Neural progenitor cell (in vitro differentiated cells): Measurements from ENCODE around the gene METTL9. TPM values are rescaled to one million over a fixed set of nuclear protein-coding genes. Genes with fewer than 3 reads are reported as not detected.
"Not testable (repeated sequence)": the region's sequence is repeated elsewhere in the genome, so short reads cannot be mapped to it uniquely, and the experiment has no call there.

Experiments
- DNase-seq: peaks from one replicate; pipeline ENCODE4 v3.0.0-alpha.2; 2016; ENCODE audit warnings: low spot score
- H2AFZ ChIP-seq: fragments of 200-600 bp; sonication (generic); replicated peaks from 2 replicates; pipeline ENCODE4 v1.6.1; 2016; ENCODE audit warnings: antibody characterized with exemption
- H3F3A ChIP-seq: fragments of 200-600 bp; sonication (generic); 2 replicates; pipeline ENCODE4 v1.6.1; 2016; ENCODE audit warnings: antibody characterized with exemption, low read depth
- H3K27ac ChIP-seq: fragments of 200-600 bp; sonication (generic); 2 replicates; pipeline ENCODE4 v1.5.1; 2016; ENCODE audit warnings: mild to moderate bottlenecking
- H3K27me3 ChIP-seq: fragments of 200-600 bp; sonication (generic); 2 replicates; pipeline ENCODE4 v1.6.1; 2016; ENCODE audit warnings: mild to moderate bottlenecking, moderate library complexity
- H3K36me3 ChIP-seq: fragments of 200-600 bp; sonication (generic); 2 replicates; pipeline ENCODE4 v1.5.1; 2016
- H3K4me1 ChIP-seq: fragments of 200-600 bp; sonication (generic); 2 replicates; pipeline ENCODE4 v1.6.1; 2016; ENCODE audit warnings: mixed run types
- H3K4me2 ChIP-seq: fragments of 200-600 bp; sonication (generic); 2 replicates; pipeline ENCODE4 v1.6.1; 2016
- H3K4me3 ChIP-seq: fragments of 200-600 bp; sonication (generic); 2 replicates; pipeline ENCODE4 v1.5.1; 2016
- H3K79me2 ChIP-seq: fragments of 200-600 bp; sonication (generic); 2 replicates; pipeline ENCODE4 v1.6.1; 2016; ENCODE audit warnings: low read depth
- H3K9ac ChIP-seq: fragments of 200-600 bp; sonication (generic); 2 replicates; pipeline ENCODE4 v1.6.1; 2016
- H3K9me3 ChIP-seq: fragments of 200-600 bp; sonication (generic); 2 replicates; pipeline ENCODE4 v1.5.1; 2016; ENCODE audit warnings: low read depth
- H4K20me1 ChIP-seq: fragments of 200-600 bp; sonication (generic); 2 replicates; pipeline ENCODE4 v1.6.1; 2016; ENCODE audit warnings: low read depth
- H3K27ac Mint-ChIP-seq: 3 replicates; pipeline ENCODE4 v1.8.0; 2021; ENCODE audit warnings: mixed read lengths
- H3K27me3 Mint-ChIP-seq: 2 replicates; pipeline ENCODE4 v1.8.0; 2022; ENCODE audit warnings: low read depth, mild to moderate bottlenecking, inconsistent platforms, moderate library complexity, mixed read lengths; ENCODE audit not compliant: insufficient read depth
- H3K36me3 Mint-ChIP-seq: 3 replicates; pipeline ENCODE4 v1.8.0; 2021; ENCODE audit warnings: mixed read lengths
- H3K4me1 Mint-ChIP-seq: 3 replicates; pipeline ENCODE4 v1.8.0; 2021; ENCODE audit warnings: mixed read lengths
- H3K4me3 Mint-ChIP-seq: 3 replicates; pipeline ENCODE4 v1.8.0; 2021; ENCODE audit warnings: mild to moderate bottlenecking, moderate library complexity, mixed read lengths
- H3K9me3 Mint-ChIP-seq: 3 replicates; pipeline ENCODE4 v1.8.0; 2020; ENCODE audit warnings: mixed read lengths
- EZH2 ChIP-seq: fragments of 200-600 bp; sonication (generic); IDR thresholded peaks from 2 replicates; pipeline ENCODE4 v1.6.1; 2017; ENCODE audit warnings: antibody characterized with exemption, mild to moderate bottlenecking, moderate library complexity
- EZH2phosphoT487 ChIP-seq: fragments of 200-600 bp; sonication (generic); IDR thresholded peaks from 2 replicates; pipeline ENCODE4 v1.6.1; 2017; ENCODE audit warnings: antibody characterized with exemption
- total RNA-seq: library from RNA; depleted of rRNA; stranded (reverse); fragments of >200 nt; gene quantifications from 2 replicates; pipeline ENCODE4 v1.2.3, GENCODE V29; 2015; ENCODE audit warnings: low replicate concordance
- TF ChIP-seq, protein P1 (sequence below): fragments of 200-600 bp; sonication (generic); IDR thresholded peaks from 2 replicates; pipeline ENCODE4 v1.5.1; 2017; ENCODE audit warnings: antibody characterized with exemption, mild to moderate bottlenecking

The METTL9 gene
- total RNA-seq, 1 donor from 2014 or later = 329 TPM

DNA sequence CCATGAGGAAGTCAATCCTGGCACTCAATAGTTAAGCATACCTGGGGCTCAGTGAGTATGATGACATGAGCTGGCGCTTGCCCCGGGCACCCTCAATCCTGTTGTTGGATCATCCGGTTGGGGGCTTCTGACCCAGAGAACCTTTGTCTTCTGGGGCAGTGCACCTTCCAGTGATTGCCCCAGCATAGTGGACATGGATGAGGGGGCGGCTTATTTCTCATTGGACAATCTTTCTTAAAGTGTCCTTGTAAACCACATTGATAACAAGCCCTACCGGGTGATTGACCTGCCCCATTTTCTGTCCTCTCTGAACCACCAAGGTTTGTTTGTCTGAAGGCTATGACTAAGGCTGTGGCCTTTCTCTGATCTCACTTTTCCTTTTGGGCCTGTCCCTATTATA lies 34.8 kb downstream of the METTL9 start:
- Histone ChIP-seq H3K27me3 (no peaks in the 10 kb centered on the region), H3K9ac (no peak overlapping the region), H2AFZ (no peak overlapping the region), H3F3A (no peaks in the 10 kb centered on the region), H3K4me3 (no peak overlapping the region), H3K27ac (no peak overlapping the region), H3K36me3 (no peaks in the 10 kb centered on the region), H3K79me2 (no peaks in the 10 kb centered on the region), H3K4me1 (no peaks in the 10 kb centered on the region), H3K4me2 (no peak overlapping the region), H4K20me1 (no peaks in the 10 kb centered on the region), H3K9me3 (no peaks in the 10 kb centered on the region)
- H3K9me3 Mint-ChIP-seq = no peaks in the 10 kb centered on the region
- H3K36me3 Mint-ChIP-seq = peaks cover 20% of the 10 kb centered on the region
- H3K4me3 Mint-ChIP-seq = no peak overlapping the region
- DNase-seq = no peak
- peaks cover 10% of the 10 kb centered on the region for H3K4me1 Mint-ChIP-seq
- H3K27ac Mint-ChIP-seq = no peak overlapping the region
- H3K27me3 Mint-ChIP-seq = peaks cover 6% of the 10 kb centered on the region
- TF ChIP-seq EZH2 (no peak), EZH2phosphoT487 (no peak)
- TF ChIP-seq, protein P1, sequence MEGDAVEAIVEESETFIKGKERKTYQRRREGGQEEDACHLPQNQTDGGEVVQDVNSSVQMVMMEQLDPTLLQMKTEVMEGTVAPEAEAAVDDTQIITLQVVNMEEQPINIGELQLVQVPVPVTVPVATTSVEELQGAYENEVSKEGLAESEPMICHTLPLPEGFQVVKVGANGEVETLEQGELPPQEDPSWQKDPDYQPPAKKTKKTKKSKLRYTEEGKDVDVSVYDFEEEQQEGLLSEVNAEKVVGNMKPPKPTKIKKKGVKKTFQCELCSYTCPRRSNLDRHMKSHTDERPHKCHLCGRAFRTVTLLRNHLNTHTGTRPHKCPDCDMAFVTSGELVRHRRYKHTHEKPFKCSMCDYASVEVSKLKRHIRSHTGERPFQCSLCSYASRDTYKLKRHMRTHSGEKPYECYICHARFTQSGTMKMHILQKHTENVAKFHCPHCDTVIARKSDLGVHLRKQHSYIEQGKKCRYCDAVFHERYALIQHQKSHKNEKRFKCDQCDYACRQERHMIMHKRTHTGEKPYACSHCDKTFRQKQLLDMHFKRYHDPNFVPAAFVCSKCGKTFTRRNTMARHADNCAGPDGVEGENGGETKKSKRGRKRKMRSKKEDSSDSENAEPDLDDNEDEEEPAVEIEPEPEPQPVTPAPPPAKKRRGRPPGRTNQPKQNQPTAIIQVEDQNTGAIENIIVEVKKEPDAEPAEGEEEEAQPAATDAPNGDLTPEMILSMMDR = no peak

DNA sequence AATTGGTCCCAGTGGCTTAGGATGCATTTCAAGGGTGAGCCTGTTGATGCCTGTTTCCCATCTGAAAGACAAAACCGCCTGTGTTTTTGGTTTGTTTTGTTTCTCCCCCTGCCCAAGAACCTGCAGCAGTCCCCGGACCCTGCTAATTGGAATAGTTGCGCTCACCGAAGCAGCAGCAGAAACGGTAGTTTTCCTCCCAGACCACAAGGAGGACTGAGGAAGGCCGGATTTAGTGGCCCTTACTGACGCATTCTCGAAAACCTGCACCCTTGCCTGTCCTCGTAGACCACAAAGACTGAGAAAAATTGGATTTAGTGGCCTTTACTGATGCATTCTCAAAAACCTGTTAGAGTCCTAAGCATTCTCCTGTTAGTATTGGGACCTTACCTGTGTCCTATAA lies 36.3 kb downstream of the METTL9 start:
- H3K27ac Mint-ChIP-seq, H2AFZ ChIP-seq: not testable (repeated sequence)

DNA sequence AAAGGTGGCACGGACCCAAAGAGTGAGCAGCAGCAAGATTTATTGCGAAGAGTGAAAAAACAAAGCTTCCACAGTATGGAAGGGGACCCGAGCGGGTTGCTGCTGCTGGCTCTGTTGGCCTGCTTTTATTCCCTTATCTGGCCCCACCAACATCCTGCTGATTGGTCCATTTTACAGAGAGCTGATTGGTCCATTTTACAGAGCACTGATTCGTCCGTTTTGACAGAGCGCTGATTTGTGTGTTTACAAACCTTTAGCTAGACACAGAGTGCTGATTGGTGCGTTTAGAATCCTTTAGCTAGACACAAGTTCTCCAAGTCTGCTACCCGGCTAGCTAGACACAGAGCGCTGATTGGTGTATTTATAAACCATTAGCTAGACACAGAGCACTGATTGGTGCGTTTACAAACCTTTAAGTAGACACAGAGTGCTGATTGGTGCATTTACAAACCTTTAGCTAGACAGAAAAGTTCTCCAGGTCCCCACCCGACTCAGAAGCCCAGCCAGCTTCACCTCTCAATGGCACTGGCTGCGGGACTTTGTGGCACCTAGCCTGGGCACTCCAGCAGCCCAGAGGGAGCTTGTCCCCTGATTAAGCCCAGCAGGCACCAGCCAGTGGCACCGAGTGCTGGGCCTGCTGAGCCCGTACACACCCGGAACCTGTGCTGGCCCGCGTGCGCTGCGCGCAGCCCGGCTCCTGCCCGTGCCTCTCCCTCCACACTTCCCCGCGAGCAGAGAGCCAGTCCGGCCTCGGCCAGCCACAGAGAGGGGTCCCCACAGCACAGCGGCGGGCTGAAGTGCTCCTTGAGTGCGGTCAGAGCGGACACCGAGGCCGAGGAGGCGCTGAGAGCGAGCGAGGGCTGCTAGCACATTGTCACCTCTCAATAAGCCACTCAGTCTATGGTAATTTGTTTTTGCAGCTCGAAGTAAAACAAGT lies 37.9 kb downstream of the METTL9 start:
- H4K20me1 ChIP-seq = no peaks in the 10 kb centered on the region
- no peaks in the 10 kb centered on the region for H3K9me3 ChIP-seq
- H3K79me2 ChIP-seq = no peaks in the 10 kb centered on the region
- no peaks in the 10 kb centered on the region for H3K27me3 ChIP-seq
- DNase-seq = no peak
- H3K27ac Mint-ChIP-seq = no peak overlapping the region
- no peak overlapping the region for H3K4me3 ChIP-seq
- H3K36me3 ChIP-seq = no peaks in the 10 kb centered on the region
- no peak overlapping the region for H2AFZ ChIP-seq
- H3K27ac ChIP-seq = no peak overlapping the region
- H3K36me3 Mint-ChIP-seq = peaks cover 12% of the 10 kb centered on the region
- no peaks in the 10 kb centered on the region for H3K4me1 ChIP-seq
- no peaks in the 10 kb centered on the region for H3K9me3 Mint-ChIP-seq
- H3K27me3 Mint-ChIP-seq = peaks cover 6% of the 10 kb centered on the region
- no peak overlapping the region for H3K9ac ChIP-seq
- no peaks in the 10 kb centered on the region for H3F3A ChIP-seq
- TF ChIP-seq EZH2phosphoT487 (no peak), EZH2 (no peak)
- TF ChIP-seq, protein P1 = no peak
- no peak overlapping the region for H3K4me2 ChIP-seq
- H3K4me1 Mint-ChIP-seq = peaks cover 10% of the 10 kb centered on the region
- H3K4me3 Mint-ChIP-seq = no peak overlapping the region

More for the DNA sequence above, 36.3 kb downstream of the METTL9 start:
- H3K9me3 Mint-ChIP-seq, H3K4me2 ChIP-seq, H3K36me3 ChIP-seq, H3K27me3 Mint-ChIP-seq, H3K9ac ChIP-seq, H3K4me1 Mint-ChIP-seq, H3K79me2 ChIP-seq, H3K4me1 ChIP-seq, H3K27ac ChIP-seq, H3K27me3 ChIP-seq, H3K4me3 Mint-ChIP-seq, H3K4me3 ChIP-seq, H3F3A ChIP-seq, H4K20me1 ChIP-seq, H3K9me3 ChIP-seq: not testable (repeated sequence)
- H3K36me3 Mint-ChIP-seq = peaks cover 14% of the 10 kb centered on the region
- DNase-seq = peak; percentile 24

DNA sequence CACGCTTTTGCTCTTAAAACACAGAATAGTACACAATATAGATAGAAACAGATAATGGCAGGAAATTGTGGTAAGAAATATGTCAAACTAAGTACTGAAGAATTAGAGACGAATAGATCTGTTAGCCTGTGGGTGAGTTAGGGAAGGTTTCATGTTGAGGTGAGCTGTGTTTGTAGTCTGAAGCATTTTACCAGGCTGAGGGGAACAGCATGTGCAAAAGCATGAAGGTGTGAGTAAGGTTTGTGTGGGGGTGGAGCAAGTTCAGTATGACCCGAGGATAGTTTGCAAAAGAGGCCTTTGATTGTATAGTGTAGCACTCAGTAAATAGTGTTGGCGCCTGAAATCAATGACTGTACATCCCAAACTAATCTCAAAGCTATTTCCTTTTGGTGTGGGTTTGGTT lies 39.2 kb downstream of the METTL9 start:
- H3K79me2 ChIP-seq = no peaks in the 10 kb centered on the region
- no peak overlapping the region for H3K4me3 ChIP-seq
- Mint-ChIP-seq H3K4me3 (no peak overlapping the region), H3K36me3 (peaks cover 7% of the 10 kb centered on the region), H3K27ac (no peak overlapping the region), H3K4me1 (peaks cover 10% of the 10 kb centered on the region), H3K9me3 (no peaks in the 10 kb centered on the region), H3K27me3 (peaks cover 6% of the 10 kb centered on the region)
- H3K27me3 ChIP-seq = no peaks in the 10 kb centered on the region
- no peak overlapping the region for H3K27ac ChIP-seq
- no peak for DNase-seq
- H3K4me1 ChIP-seq = no peaks in the 10 kb centered on the region
- H3K9me3 ChIP-seq = no peaks in the 10 kb centered on the region
- H3F3A ChIP-seq = no peaks in the 10 kb centered on the region
- H3K36me3 ChIP-seq = no peaks in the 10 kb centered on the region
- H3K9ac ChIP-seq = no peak overlapping the region
- H3K4me2 ChIP-seq = no peak overlapping the region
- H2AFZ ChIP-seq = no peak overlapping the region
- TF ChIP-seq, protein P1 = no peak
- TF ChIP-seq EZH2 = no peak
- no peak for TF ChIP-seq EZH2phosphoT487
- H4K20me1 ChIP-seq = no peaks in the 10 kb centered on the region
